Measurements from ENCODE around the gene ERBB4. TPM values are rescaled to one million over a fixed set of nuclear protein-coding genes. Genes with fewer than 3 reads are reported as not detected.

ERBB4 gene
- total RNA-seq, 5 donors from 2014 or later (not counting 1 experiment from before 2014, with no cell fraction given): 0.03 to 0.06 TPM; not detected in 3

GRCh38 chr2:212284166-212284565 is 254.4 kb downstream of the ERBB4 start:
- CTCF ChIA-PET: no interaction called here
- no peak overlapping the region for H3K27ac Mint-ChIP-seq
- no peaks in the 10 kb centered on the region for H3K4me1 ChIP-seq (ENCODE audit: control insufficient read depth in 1 of 2, extremely low read depth in 1 of 2, insufficient read depth in 2 of 2, low read length in 2 of 2)
- no peaks in the 10 kb centered on the region for H3K27me3 ChIP-seq (replicated peaks in 1 of 2; ENCODE audit: control insufficient read depth in 2 of 2, extremely low read depth in 1 of 2, insufficient read depth in 2 of 2, low read length in 1 of 2)
- H3K4me1 Mint-ChIP-seq: no peaks in the 10 kb centered on the region
- no CpG with 5 or more reads among the region's 1 CpG for WGBS (ENCODE audit: insufficient coverage)
- no peak overlapping the region for H3K4me3 Mint-ChIP-seq
- ATAC-seq (replicated peaks in 1 of 4) (no peak), DNase-seq (no peak)
- peaks cover 0 to 9% (median 6%) of the 10 kb centered on the region in 3 donors for H3K9me3 Mint-ChIP-seq
- H3K9me3 ChIP-seq: no peaks in the 10 kb centered on the region
- H3K4me3 ChIP-seq (ENCODE audit: control insufficient read depth in 1 of 2, extremely low read depth in 1 of 2, low read length in 1 of 2): no peak overlapping the region
- no peak overlapping the region for H3K27ac ChIP-seq (ENCODE audit: low read length)
- H3K36me3 ChIP-seq (ENCODE audit: control insufficient read depth in 2 of 2, extremely low read depth in 1 of 2, insufficient read depth in 1 of 2, low read length in 1 of 2): no peaks in the 10 kb centered on the region
- POLR2A ChIA-PET: no interaction called here
- H3K27me3 Mint-ChIP-seq: no peaks in the 10 kb centered on the region
- H3K36me3 Mint-ChIP-seq: no peaks in the 10 kb centered on the region

GRCh38 chr2:212282671-212283261 is 255.8 kb downstream of the ERBB4 start:
- H3K36me3 Mint-ChIP-seq: no peaks in the 10 kb centered on the region

GRCh38 chr2:212276813-212277212 is 261.8 kb downstream of the ERBB4 start:
- H3K27me3 ChIP-seq (replicated peaks in 1 of 2; ENCODE audit: control insufficient read depth in 2 of 2, extremely low read depth in 1 of 2, insufficient read depth in 2 of 2, low read length in 1 of 2): no peaks in the 10 kb centered on the region
- H3K36me3 Mint-ChIP-seq: no peaks in the 10 kb centered on the region
- ATAC-seq (replicated peaks in 1 of 4) (no peak), DNase-seq (no peak)
- no peaks in the 10 kb centered on the region for H3K9me3 ChIP-seq
- POLR2A ChIA-PET: no interaction called here
- H3K4me1 Mint-ChIP-seq: no peaks in the 10 kb centered on the region
- CTCF ChIA-PET: no interaction called here
- no peak overlapping the region for H3K27ac ChIP-seq (ENCODE audit: low read length)
- no peaks in the 10 kb centered on the region for H3K36me3 ChIP-seq (ENCODE audit: control insufficient read depth in 2 of 2, extremely low read depth in 1 of 2, insufficient read depth in 1 of 2, low read length in 1 of 2)
- no peak overlapping the region for H3K4me3 ChIP-seq (ENCODE audit: control insufficient read depth in 1 of 2, extremely low read depth in 1 of 2, low read length in 1 of 2)
- H3K4me3 Mint-ChIP-seq: no peak overlapping the region
- peaks cover 0 to 3% (median 2%) of the 10 kb centered on the region in 3 donors for H3K9me3 Mint-ChIP-seq
- no peaks in the 10 kb centered on the region for H3K27me3 Mint-ChIP-seq
- H3K4me1 ChIP-seq (ENCODE audit: control insufficient read depth in 1 of 2, extremely low read depth in 1 of 2, insufficient read depth in 2 of 2, low read length in 2 of 2): no peaks in the 10 kb centered on the region
- WGBS (ENCODE audit: insufficient coverage): no CpG with 5 or more reads among the region's 3 CpGs
- H3K27ac Mint-ChIP-seq: no peak overlapping the region

More at GRCh38 chr2:212282671-212283261, 255.8 kb downstream of the ERBB4 start:
- no peaks in the 10 kb centered on the region for H3K4me1 ChIP-seq (ENCODE audit: control insufficient read depth in 1 of 2, extremely low read depth in 1 of 2, insufficient read depth in 2 of 2, low read length in 2 of 2)
- WGBS (ENCODE audit: insufficient coverage): 50% methylated on average over 1 of the region's 3 CpGs
- DNase-seq: no peak
- ATAC-seq (replicated peaks in 1 of 4): no peak
- H3K27ac ChIP-seq (ENCODE audit: low read length): no peak overlapping the region
- no peaks in the 10 kb centered on the region for H3K27me3 ChIP-seq (replicated peaks in 1 of 2; ENCODE audit: control insufficient read depth in 2 of 2, extremely low read depth in 1 of 2, insufficient read depth in 2 of 2, low read length in 1 of 2)
- no peaks in the 10 kb centered on the region for H3K36me3 ChIP-seq (ENCODE audit: control insufficient read depth in 2 of 2, extremely low read depth in 1 of 2, insufficient read depth in 1 of 2, low read length in 1 of 2)
- Mint-ChIP-seq H3K4me1 (no peaks in the 10 kb centered on the region), H3K27me3 (no peaks in the 10 kb centered on the region), H3K27ac (no peak overlapping the region), H3K4me3 (no peak overlapping the region), H3K9me3 (peaks cover 2 to 5% (median 3%) of the 10 kb centered on the region in 3 donors)
- POLR2A ChIA-PET: no interaction called here
- CTCF ChIA-PET: no interaction called here
- H3K4me3 ChIP-seq (ENCODE audit: control insufficient read depth in 1 of 2, extremely low read depth in 1 of 2, low read length in 1 of 2): no peak overlapping the region
- no peaks in the 10 kb centered on the region for H3K9me3 ChIP-seq

- Mint-ChIP-seq H3K4me1 (no peaks in the 10 kb centered on the region), H3K36me3 (no peaks in the 10 kb centered on the region), H3K27me3 (no peaks in the 10 kb centered on the region), H3K27ac (no peak overlapping the region), H3K4me3 (no peak overlapping the region), H3K9me3 (peaks cover 0 to 3% (median 2%) of the 10 kb centered on the region in 3 donors)
- no CpG with 5 or more reads among the region's 2 CpGs for WGBS (ENCODE audit: insufficient coverage)
- Histone ChIP-seq H3K36me3 (ENCODE audit: control insufficient read depth in 2 of 2, extremely low read depth in 1 of 2, insufficient read depth in 1 of 2, low read length in 1 of 2) (no peaks in the 10 kb centered on the region), H3K27me3 (replicated peaks in 1 of 2; ENCODE audit: control insufficient read depth in 2 of 2, extremely low read depth in 1 of 2, insufficient read depth in 2 of 2, low read length in 1 of 2) (no peaks in the 10 kb centered on the region), H3K27ac (ENCODE audit: low read length) (no peak overlapping the region), H3K4me1 (ENCODE audit: control insufficient read depth in 1 of 2, extremely low read depth in 1 of 2, insufficient read depth in 2 of 2, low read length in 2 of 2) (no peaks in the 10 kb centered on the region), H3K9me3 (no peaks in the 10 kb centered on the region), H3K4me3 (ENCODE audit: control insufficient read depth in 1 of 2, extremely low read depth in 1 of 2, low read length in 1 of 2) (no peak overlapping the region)
- DNase-seq (no peak), ATAC-seq (replicated peaks in 1 of 4) (no peak)
- ChIA-PET POLR2A (interaction anchor here (0.6 kb wide), 2 partner anchors 28 to 36 kb away, joined by 3 read pairs; no protein-coding TSS in a partner anchor), CTCF (no interaction called here)
These were observed 264.4 kb downstream of the ERBB4 start for GRCh38 chr2:212274215-212274614.

- no peaks in the 10 kb centered on the region for H3K36me3 ChIP-seq (ENCODE audit: control insufficient read depth in 2 of 2, extremely low read depth in 1 of 2, insufficient read depth in 1 of 2, low read length in 1 of 2)
- CTCF ChIA-PET: no interaction called here
- POLR2A ChIA-PET: no interaction called here
- no peaks in the 10 kb centered on the region for H3K9me3 ChIP-seq
- no peak overlapping the region for H3K27ac ChIP-seq (ENCODE audit: low read length)
- no peak for DNase-seq
- no peaks in the 10 kb centered on the region for H3K4me1 ChIP-seq (ENCODE audit: control insufficient read depth in 1 of 2, extremely low read depth in 1 of 2, insufficient read depth in 2 of 2, low read length in 2 of 2)
- no peak overlapping the region for H3K4me3 Mint-ChIP-seq
- ATAC-seq (replicated peaks in 1 of 4): no peak
- no peaks in the 10 kb centered on the region for H3K4me1 Mint-ChIP-seq
- no peaks in the 10 kb centered on the region for H3K36me3 Mint-ChIP-seq
- H3K4me3 ChIP-seq (ENCODE audit: control insufficient read depth in 1 of 2, extremely low read depth in 1 of 2, low read length in 1 of 2): no peak overlapping the region
- no peaks in the 10 kb centered on the region for H3K27me3 ChIP-seq (replicated peaks in 1 of 2; ENCODE audit: control insufficient read depth in 2 of 2, extremely low read depth in 1 of 2, insufficient read depth in 2 of 2, low read length in 1 of 2)
- peaks cover 0 to 7% (median 3%) of the 10 kb centered on the region in 3 donors for H3K9me3 Mint-ChIP-seq
- no peak overlapping the region for H3K27ac Mint-ChIP-seq
- WGBS (ENCODE audit: insufficient coverage): no CpG with 5 or more reads among the region's 3 CpGs
- no peaks in the 10 kb centered on the region for H3K27me3 Mint-ChIP-seq
These were observed 267.0 kb downstream of the ERBB4 start for GRCh38 chr2:212271583-212271982.

GRCh38 chr2:212269005-212269404 is 269.6 kb downstream of the ERBB4 start:
- Histone ChIP-seq H3K4me3 (ENCODE audit: control insufficient read depth in 1 of 2, extremely low read depth in 1 of 2, low read length in 1 of 2) (no peak overlapping the region), H3K27ac (ENCODE audit: low read length) (no peak overlapping the region), H3K4me1 (ENCODE audit: control insufficient read depth in 1 of 2, extremely low read depth in 1 of 2, insufficient read depth in 2 of 2, low read length in 2 of 2) (no peaks in the 10 kb centered on the region), H3K36me3 (ENCODE audit: control insufficient read depth in 2 of 2, extremely low read depth in 1 of 2, insufficient read depth in 1 of 2, low read length in 1 of 2) (no peaks in the 10 kb centered on the region), H3K9me3 (no peaks in the 10 kb centered on the region), H3K27me3 (replicated peaks in 1 of 2; ENCODE audit: control insufficient read depth in 2 of 2, extremely low read depth in 1 of 2, insufficient read depth in 2 of 2, low read length in 1 of 2) (peaks cover 0 to 2% of the 10 kb centered on the region in 2 experiments)
- CTCF ChIA-PET: no interaction called here
- H3K27ac Mint-ChIP-seq: no peak overlapping the region
- H3K36me3 Mint-ChIP-seq: no peaks in the 10 kb centered on the region
- no peaks in the 10 kb centered on the region for H3K27me3 Mint-ChIP-seq
- POLR2A ChIA-PET: no interaction called here
- DNase-seq (no peak), ATAC-seq (replicated peaks in 1 of 4) (no peak)
- no peak overlapping the region for H3K4me3 Mint-ChIP-seq
- peaks cover 0 to 7% (median 3%) of the 10 kb centered on the region in 3 donors for H3K9me3 Mint-ChIP-seq
- no peaks in the 10 kb centered on the region for H3K4me1 Mint-ChIP-seq
- no CpG with 5 or more reads among the region's 1 CpG for WGBS (ENCODE audit: insufficient coverage)

- POLR2A ChIA-PET: no interaction called here
- H3K27me3 Mint-ChIP-seq: no peaks in the 10 kb centered on the region
- H3K4me3 ChIP-seq (ENCODE audit: control insufficient read depth in 1 of 2, extremely low read depth in 1 of 2, low read length in 1 of 2): no peak overlapping the region
- H3K4me3 Mint-ChIP-seq: no peak overlapping the region
- H3K4me1 Mint-ChIP-seq: no peaks in the 10 kb centered on the region
- no peak for ATAC-seq (replicated peaks in 1 of 4)
- H3K9me3 Mint-ChIP-seq: peaks cover 0 to 7% (median 0%) of the 10 kb centered on the region in 3 donors
- no peak overlapping the region for H3K27ac Mint-ChIP-seq
- H3K9me3 ChIP-seq: no peaks in the 10 kb centered on the region
- no CpG with 5 or more reads among the region's 1 CpG for WGBS (ENCODE audit: insufficient coverage)
- CTCF ChIA-PET: no interaction called here
- H3K27me3 ChIP-seq (replicated peaks in 1 of 2; ENCODE audit: control insufficient read depth in 2 of 2, extremely low read depth in 1 of 2, insufficient read depth in 2 of 2, low read length in 1 of 2): peaks cover 0 to 2% of the 10 kb centered on the region in 2 experiments
- no peaks in the 10 kb centered on the region for H3K36me3 Mint-ChIP-seq
- H3K27ac ChIP-seq (ENCODE audit: low read length): no peak overlapping the region
- H3K36me3 ChIP-seq (ENCODE audit: control insufficient read depth in 2 of 2, extremely low read depth in 1 of 2, insufficient read depth in 1 of 2, low read length in 1 of 2): no peaks in the 10 kb centered on the region
- H3K4me1 ChIP-seq (ENCODE audit: control insufficient read depth in 1 of 2, extremely low read depth in 1 of 2, insufficient read depth in 2 of 2, low read length in 2 of 2): no peaks in the 10 kb centered on the region
- DNase-seq: no peak
These were observed 272.3 kb downstream of the ERBB4 start for GRCh38 chr2:212266297-212266696.

Data from T-cell (primary cell).